Stomach smooth muscle (tissue), 2 donors: ENCODE results near the gene AGMO.

Experiments used
- H3K27ac ChIP-seq: one replicate; pipeline ENCODE4 v1.7.0; 2013; ENCODE audit warnings: mild to moderate bottlenecking, low read length, inconsistent platforms
- H3K27me3 ChIP-seq, 2 donors: one replicate each; pipeline ENCODE4 v1.7.0; 2013; ENCODE audit warnings: low read length in 2 of 2; ENCODE audit not compliant: insufficient read depth in 2 of 2, control insufficient read depth in 1 of 2
- H3K36me3 ChIP-seq, 2 donors: one replicate each; pipeline ENCODE4 v1.7.0; 2013; ENCODE audit warnings: low read length in 2 of 2; ENCODE audit not compliant: control insufficient read depth in 2 of 2, insufficient read depth in 2 of 2
- H3K4me1 ChIP-seq: one replicate; pipeline ENCODE4 v1.7.0; 2013; ENCODE audit warnings: low read length; ENCODE audit not compliant: control insufficient read depth, insufficient read depth
- H3K4me3 ChIP-seq, 2 donors: one replicate each; pipeline ENCODE4 v1.7.0; 2013; ENCODE audit warnings: low read length in 2 of 2
- H3K9ac ChIP-seq, 2 donors: one replicate each; pipeline ENCODE4 v1.7.0; 2013; ENCODE audit warnings: low read length in 2 of 2, mild to moderate bottlenecking in 1 of 2
- H3K9me3 ChIP-seq, 2 donors: one replicate each; pipeline ENCODE4 v1.7.0; 2013; ENCODE audit warnings: low read length in 2 of 2; ENCODE audit not compliant: control insufficient read depth in 2 of 2
- donor health status: healthy.
- donor health status: Pancreatic carcinoma.

The AGMO gene

DNA sequence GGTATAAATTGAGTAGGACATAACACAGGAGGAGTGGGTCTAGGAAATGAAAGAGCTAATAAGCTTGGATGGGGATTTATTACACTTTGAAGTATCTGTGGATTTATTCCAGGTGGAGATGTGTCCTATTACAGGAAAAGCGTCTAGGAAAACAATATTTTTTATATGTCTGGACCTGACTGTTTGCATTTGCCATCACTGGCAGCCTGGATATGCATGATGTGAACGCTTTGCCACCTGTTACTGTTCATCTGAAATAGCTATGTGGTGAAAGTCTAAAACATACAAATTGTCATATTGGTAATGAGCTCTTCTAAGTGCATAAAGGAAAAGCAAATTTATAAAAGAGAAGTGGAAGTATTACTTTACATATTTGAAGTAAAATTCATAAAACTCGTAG is 31.6 kb upstream of the AGMO start:
- Histone ChIP-seq H3K9me3 (no peaks in the 10 kb centered on the region), H3K9ac (no peak overlapping the region)

DNA sequence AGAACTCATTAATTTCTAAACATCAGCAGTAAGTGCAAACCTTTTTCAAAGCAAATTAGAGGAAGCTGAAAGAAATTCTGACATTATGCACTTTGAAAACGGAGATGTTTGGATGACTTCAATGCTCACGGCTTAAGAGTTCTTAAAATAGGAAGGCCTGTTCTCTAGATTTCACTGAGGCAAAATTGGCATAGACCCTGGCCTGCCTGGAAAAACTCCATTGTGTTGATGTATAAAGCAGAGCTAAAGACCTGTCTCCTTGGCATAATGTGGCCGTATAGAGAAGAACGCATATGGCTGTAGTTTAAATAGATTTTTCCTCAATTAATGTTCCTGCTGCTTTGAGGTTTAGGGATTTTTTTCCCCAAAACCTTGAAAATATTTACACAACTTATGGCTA is 24.5 kb upstream of the AGMO start:
- Histone ChIP-seq H3K9me3 (no peaks in the 10 kb centered on the region), H3K9ac (no peak overlapping the region), H3K4me3 (peak overlapping the region in 1 of 2 donors; percentile 16), H3K4me1 (no peaks in the 10 kb centered on the region), H3K27ac (no peak overlapping the region), H3K27me3 (no peaks in the 10 kb centered on the region), H3K36me3 (no peaks in the 10 kb centered on the region)

More for the DNA sequence above, 31.6 kb upstream of the AGMO start:
- no peaks in the 10 kb centered on the region for H3K36me3 ChIP-seq
- no peaks in the 10 kb centered on the region for H3K4me1 ChIP-seq
- no peaks in the 10 kb centered on the region for H3K27me3 ChIP-seq
- H3K27ac ChIP-seq: no peak overlapping the region
- no peak overlapping the region for H3K4me3 ChIP-seq

DNA sequence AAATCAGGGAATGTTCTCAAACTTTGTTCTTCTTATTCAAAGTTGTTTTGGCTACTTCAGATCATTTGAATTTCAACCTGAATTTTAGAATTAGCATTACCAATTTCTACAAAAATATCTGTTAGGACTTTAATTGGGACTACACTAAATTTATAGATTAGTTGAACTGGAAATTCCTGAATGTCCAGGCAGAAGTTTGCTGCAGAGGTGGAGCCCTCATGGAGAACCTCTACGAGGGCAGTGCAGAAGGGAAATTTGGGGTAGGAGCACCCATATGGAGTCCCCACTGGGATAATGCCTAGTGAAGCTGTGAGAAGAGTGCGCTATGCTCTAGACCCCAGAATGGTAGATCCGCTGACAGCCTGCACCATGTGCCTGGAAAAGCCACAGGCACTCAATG is 22.8 kb upstream of the AGMO start:
- Histone ChIP-seq H3K9me3 (no peaks in the 10 kb centered on the region), H3K9ac (no peak overlapping the region), H3K27ac (no peak overlapping the region), H3K4me3 (no peak overlapping the region), H3K4me1 (no peaks in the 10 kb centered on the region), H3K36me3 (no peaks in the 10 kb centered on the region), H3K27me3 (no peaks in the 10 kb centered on the region)

DNA sequence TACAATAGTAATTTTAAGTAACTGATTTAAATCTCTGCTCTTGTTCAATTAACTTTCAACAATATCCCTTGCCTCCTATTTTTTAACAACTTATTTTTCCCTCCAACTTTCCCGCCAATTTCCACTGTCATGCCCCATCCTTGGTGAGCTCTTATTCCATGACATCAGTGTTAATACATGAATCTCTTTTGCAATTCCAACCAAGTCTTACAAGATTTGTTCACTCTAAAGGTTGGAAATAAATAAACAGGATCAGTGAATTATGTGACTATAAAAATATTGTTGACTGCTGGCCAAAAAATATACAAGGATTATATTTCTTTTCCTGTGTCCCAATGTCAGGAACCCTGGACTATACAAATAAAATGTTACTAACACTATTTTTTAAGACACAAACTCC is 21.0 kb upstream of the AGMO start:
- H3K4me1 ChIP-seq: no peaks in the 10 kb centered on the region
- H3K4me3 ChIP-seq: no peak overlapping the region
- no peaks in the 10 kb centered on the region for H3K36me3 ChIP-seq
- H3K27ac ChIP-seq: no peak overlapping the region
- no peak overlapping the region for H3K9ac ChIP-seq
- no peaks in the 10 kb centered on the region for H3K9me3 ChIP-seq
- H3K27me3 ChIP-seq: no peaks in the 10 kb centered on the region

DNA sequence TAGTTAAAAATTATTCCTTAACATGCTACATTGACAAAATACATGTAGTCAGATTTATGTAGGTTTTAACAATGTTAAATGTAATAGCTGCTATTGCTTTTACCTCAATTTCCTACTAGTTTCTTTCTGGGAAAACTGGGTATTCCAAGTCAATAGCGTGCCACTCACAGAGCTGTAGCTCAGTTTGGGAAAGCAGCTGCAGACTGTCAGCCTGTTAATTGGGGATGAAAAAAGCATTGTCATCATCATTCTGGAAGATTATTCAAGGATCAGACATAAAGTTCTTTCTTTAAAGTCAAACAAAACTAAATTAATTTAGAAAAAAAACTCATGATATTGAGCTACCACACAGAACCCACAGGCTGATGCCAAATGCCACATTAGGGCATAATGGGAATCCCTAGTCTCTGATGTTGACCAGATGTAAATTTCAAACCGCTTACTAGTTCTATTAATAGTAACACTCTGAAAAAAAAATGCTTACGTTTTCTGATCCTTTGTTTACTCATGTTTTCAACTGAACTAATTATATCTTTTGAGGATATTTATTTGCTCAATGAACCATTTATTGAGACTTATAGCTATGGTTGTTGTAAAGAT is 19.6 kb upstream of the AGMO start:
- no peaks in the 10 kb centered on the region for H3K4me1 ChIP-seq
- no peak overlapping the region for H3K27ac ChIP-seq
- H3K9me3 ChIP-seq: no peaks in the 10 kb centered on the region
- H3K27me3 ChIP-seq: no peaks in the 10 kb centered on the region
- H3K4me3 ChIP-seq: no peak overlapping the region
- no peaks in the 10 kb centered on the region for H3K36me3 ChIP-seq
- no peak overlapping the region for H3K9ac ChIP-seq

DNA sequence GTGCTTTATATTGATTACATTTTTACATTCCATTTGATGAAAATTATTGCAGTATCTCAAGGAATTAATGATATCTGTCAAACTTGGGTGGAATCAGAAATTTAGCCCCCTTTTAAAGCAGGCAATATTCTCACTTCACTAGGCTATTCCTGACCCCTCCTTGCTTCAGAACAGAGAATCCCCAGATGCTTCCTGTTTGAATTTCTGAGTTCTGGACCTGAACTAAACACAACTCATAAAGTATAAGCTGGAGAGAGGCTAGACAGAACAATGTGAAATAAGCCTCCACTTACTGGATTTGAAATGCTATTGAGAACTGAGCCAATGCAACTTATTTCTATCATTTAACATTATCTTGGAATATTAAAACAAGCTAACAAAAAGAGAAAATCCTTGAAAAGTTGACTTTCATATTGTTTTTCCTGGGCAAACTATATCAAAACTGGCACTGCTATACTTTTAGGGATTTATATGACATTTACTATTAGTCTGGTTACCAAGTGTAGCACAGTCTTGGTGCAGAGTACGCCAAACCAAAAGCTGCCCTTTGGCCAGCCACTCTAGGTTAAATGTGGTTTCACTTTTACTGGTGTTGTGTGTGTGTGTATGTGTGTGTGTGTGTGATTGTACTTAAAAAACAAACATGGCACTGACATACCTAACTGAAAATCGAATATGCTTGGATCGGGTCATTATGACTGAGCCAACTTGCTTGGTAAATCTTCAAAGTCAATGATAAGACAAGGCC is 19.0 kb upstream of the AGMO start:
- no peaks in the 10 kb centered on the region for H3K36me3 ChIP-seq
- no peak overlapping the region for H3K9ac ChIP-seq
- no peak overlapping the region for H3K4me3 ChIP-seq
- H3K27ac ChIP-seq: no peak overlapping the region
- H3K9me3 ChIP-seq: no peaks in the 10 kb centered on the region
- H3K4me1 ChIP-seq: no peaks in the 10 kb centered on the region
- H3K27me3 ChIP-seq: no peaks in the 10 kb centered on the region

DNA sequence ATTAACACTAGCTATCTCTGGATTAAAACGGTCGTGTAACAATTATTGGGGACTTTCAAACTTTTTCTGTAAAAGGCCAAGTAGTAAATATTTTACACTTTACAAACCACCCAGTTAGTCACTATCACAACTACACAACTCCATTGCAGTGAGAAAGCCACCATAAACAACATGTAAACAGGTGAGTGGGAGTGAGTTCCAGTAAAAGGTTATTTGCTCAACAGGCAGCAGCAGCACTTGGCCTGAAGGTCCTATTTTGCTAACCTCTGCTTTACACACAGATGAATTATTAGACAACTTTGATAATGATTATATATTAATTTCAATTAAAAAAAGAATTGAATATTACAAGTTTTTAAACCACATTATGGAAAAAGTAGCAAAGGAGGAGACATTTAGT is 15.8 kb upstream of the AGMO start:
- H3K4me3 ChIP-seq: no peak overlapping the region
- no peaks in the 10 kb centered on the region for H3K36me3 ChIP-seq
- no peaks in the 10 kb centered on the region for H3K9me3 ChIP-seq
- H3K27ac ChIP-seq: no peak overlapping the region
- H3K9ac ChIP-seq: no peak overlapping the region
- H3K27me3 ChIP-seq: no peaks in the 10 kb centered on the region
- H3K4me1 ChIP-seq: no peaks in the 10 kb centered on the region

DNA sequence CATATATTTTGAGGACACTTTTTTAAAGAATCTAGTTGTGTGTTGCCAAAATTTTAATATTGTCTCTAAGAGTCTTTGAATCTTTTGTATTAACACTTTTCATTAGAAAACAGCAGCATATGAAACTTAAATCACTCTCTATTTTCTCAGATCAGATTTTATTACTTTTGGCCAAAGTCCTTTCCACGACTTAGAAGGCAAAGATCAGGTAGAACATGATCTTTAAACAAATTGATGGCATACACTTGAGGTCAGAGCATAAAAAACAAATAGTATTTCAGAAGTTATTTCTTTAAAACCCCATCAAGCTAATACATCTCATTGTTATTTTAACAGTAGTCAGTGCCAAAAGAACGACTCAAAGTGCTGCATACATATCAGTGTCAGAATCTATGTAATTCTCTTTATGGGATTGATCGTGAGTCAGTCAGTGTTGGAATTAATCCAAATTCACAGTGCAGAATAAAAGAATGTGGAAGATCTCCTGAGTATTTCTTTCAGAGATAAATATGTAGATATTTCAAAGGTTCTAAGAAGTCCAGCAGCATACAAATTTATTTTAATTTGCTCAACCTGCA is 9.6 kb upstream of the AGMO start:
- no peak overlapping the region for H3K9ac ChIP-seq
- H3K27ac ChIP-seq: no peak overlapping the region
- no peaks in the 10 kb centered on the region for H3K4me1 ChIP-seq
- no peaks in the 10 kb centered on the region for H3K36me3 ChIP-seq
- no peaks in the 10 kb centered on the region for H3K27me3 ChIP-seq
- H3K4me3 ChIP-seq: no peak overlapping the region
- no peaks in the 10 kb centered on the region for H3K9me3 ChIP-seq

DNA sequence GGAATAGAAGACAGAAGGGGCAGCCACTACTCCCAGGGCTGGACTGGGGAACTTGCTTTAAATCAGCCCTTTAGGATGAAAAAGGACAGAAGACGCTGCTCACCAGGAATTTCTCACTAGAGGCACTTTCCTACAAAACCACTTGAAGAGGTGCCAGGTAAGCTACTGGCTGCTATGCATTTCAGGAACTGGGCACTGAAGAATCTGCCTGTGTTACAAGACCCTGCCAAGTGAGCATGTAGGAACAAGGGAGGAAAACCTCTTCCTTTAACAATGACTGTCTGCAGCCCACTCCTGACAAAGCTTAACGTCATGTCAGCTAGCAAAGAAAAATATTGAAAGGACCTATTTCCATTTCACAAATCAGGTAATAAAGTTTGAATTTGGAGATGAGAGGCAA is 5.8 kb upstream of the AGMO start:
- no peak overlapping the region for H3K4me3 ChIP-seq
- H3K36me3 ChIP-seq: no peaks in the 10 kb centered on the region
- H3K4me1 ChIP-seq: no peaks in the 10 kb centered on the region
- no peaks in the 10 kb centered on the region for H3K27me3 ChIP-seq
- no peak overlapping the region for H3K27ac ChIP-seq
- H3K9me3 ChIP-seq: no peaks in the 10 kb centered on the region
- H3K9ac ChIP-seq: no peak overlapping the region

DNA sequence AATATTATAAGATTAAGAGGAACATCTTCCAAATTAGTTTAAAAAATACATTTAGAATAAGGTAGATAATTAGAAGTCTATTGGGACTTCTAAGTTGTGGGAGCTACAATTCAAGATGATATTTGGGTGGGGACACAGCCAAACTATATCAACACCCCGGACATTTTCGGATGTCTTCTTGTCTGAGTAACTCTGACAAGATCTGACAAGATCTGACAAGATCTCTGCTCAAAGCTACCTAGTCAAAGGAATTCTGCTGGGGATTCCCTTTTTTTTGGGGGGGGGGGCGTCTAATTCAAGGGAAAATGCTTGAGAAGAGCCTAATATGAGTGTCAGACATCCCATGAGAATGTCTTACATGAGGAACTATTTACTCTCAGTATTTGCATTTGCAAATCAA is 5.2 kb upstream of the AGMO start:
- Histone ChIP-seq H3K4me1 (no peaks in the 10 kb centered on the region), H3K9me3 (no peaks in the 10 kb centered on the region), H3K27me3 (no peaks in the 10 kb centered on the region), H3K4me3 (no peak overlapping the region), H3K27ac (no peak overlapping the region), H3K9ac (no peak overlapping the region), H3K36me3 (no peaks in the 10 kb centered on the region)

DNA sequence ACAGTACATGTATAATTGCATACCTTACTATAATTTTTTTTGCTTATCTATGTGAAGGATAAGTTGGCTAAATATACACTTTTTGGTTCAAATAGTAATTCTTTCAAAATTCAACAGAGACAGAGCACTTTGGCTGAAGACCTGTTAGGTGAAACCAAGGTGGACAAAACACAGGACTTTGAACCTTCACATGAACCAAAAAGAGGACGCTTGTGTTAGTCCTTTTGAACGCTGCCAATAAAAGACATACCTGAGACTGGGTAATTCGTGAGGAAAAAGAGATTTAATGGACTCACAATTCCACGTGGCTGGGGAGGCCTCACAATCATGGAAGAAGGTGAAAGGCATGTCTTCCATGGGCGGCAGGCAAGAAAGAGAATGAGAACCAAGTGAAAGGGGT is 4.7 kb upstream of the AGMO start:
- H3K27me3 ChIP-seq: no peaks in the 10 kb centered on the region

More for the DNA sequence above, 4.7 kb upstream of the AGMO start:
- Histone ChIP-seq H3K4me3 (no peak overlapping the region), H3K36me3 (no peaks in the 10 kb centered on the region), H3K9me3 (no peaks in the 10 kb centered on the region), H3K27ac (no peak overlapping the region), H3K9ac (no peak overlapping the region), H3K4me1 (no peaks in the 10 kb centered on the region)
